ENCODE results near the gene FAM83G.

DNA sequence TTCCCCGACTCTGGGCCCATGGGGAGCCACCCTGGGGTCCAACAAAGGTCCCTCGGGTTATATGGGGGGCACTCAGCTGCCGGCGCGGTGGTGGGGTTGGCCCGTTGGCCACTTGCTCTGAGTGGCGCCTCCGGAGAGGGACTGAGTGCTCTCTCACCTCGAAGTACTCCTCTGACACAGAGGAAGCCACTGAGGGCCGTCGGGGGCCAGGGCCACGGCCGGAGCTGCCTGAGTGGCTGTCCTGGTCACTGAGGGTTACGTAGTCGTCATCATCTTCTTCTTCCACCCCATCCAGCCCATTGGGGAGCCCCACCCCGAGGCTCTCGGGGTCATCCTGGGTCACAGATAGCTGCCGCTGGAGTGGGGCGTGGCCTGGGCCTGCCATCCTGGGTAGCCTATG lies 26.9 kb downstream of the FAM83G start:
- TF ChIP-seq CTCF (IDR thresholded peaks at IDR 0.05) (no peak), POLR2A (IDR thresholded peaks at IDR 0.05) (no peak)
